Measurements from ENCODE around the gene DENND1C. TPM values are rescaled to one million over a fixed set of nuclear protein-coding genes. Genes with fewer than 3 reads are reported as not detected.

Gene DENND1C
- total and polyA plus RNA-seq, 9 of the 15 experiments (the other 6 are each of a cell fraction or from before 2014, with no cell fraction given): 0.03 to 1.2 (median 0.32) TPM; not detected in 1

- TF ChIP-seq THRA (IDR thresholded peaks at IDR 0.05): no peak
- TF ChIP-seq TEAD2 (tag; IDR thresholded peaks at IDR 0.05): no peak
- no peak for TF ChIP-seq MEF2A (IDR thresholded peaks at IDR 0.05; ENCODE audit: control insufficient read depth, low read depth, low read length)
- peak; percentile 83 for TF ChIP-seq USF2 (CRISPR knock-in tag; IDR thresholded peaks at IDR 0.05)
- no peak for TF ChIP-seq ELF2 (CRISPR knock-in tag; IDR thresholded peaks at IDR 0.05)
- no peak for TF ChIP-seq ATF2 (CRISPR knock-in tag; IDR thresholded peaks at IDR 0.05)
- TF ChIP-seq TFE3 (CRISPR knock-in tag; IDR thresholded peaks at IDR 0.05): peak; percentile 94
- no peak for TF ChIP-seq MYC (IDR thresholded peaks at IDR 0.05; ENCODE audit: low read depth, low read length)
- TF ChIP-seq MYC (CRISPR knock-in tag; IDR thresholded peaks at IDR 0.05; ENCODE audit: borderline replicate concordance, low read depth): no peak
- no peak for TF ChIP-seq ATF7 (IDR thresholded peaks at IDR 0.05)
- no peak for TF ChIP-seq ILF3 (IDR thresholded peaks at IDR 0.05; ENCODE audit: borderline replicate concordance)
- no peak for TF ChIP-seq CEBPG (CRISPR knock-in tag; IDR thresholded peaks at IDR 0.05)
- no peak for TF ChIP-seq CEBPG (tag; conservative IDR thresholded peaks at IDR 0.05 in 1 of 2, IDR thresholded peaks at IDR 0.05 in 1 of 2)
- peak; percentile 59 for TF ChIP-seq BHLHE40 (IDR thresholded peaks at IDR 0.05; ENCODE audit: low read length)
- no peak for TF ChIP-seq ZNF766 (CRISPR knock-in tag; conservative IDR thresholded peaks at IDR 0.05)
- TF ChIP-seq MYNN (IDR thresholded peaks at IDR 0.05): no peak
- TF ChIP-seq MYNN (CRISPR knock-in tag; IDR thresholded peaks at IDR 0.05): no peak
- no peak for TF ChIP-seq HEY1 (CRISPR knock-in tag; IDR thresholded peaks at IDR 0.05; ENCODE audit: borderline replicate concordance)
- no peak for TF ChIP-seq MBD1 (CRISPR knock-in tag; IDR thresholded peaks at IDR 0.05)
Observed at GRCh38 chr19:6464070-6464873, 17.3 kb downstream of the DENND1C start, which contains the start of gene CRB3 (continued).

Data from K562 (cell line).